OCI-LY7 (cell line): ENCODE measurements around the gene SMAD6. TPM values are rescaled to one million over a fixed set of nuclear protein-coding genes. Genes with fewer than 3 reads are reported as not detected.

Experiments used
- BruUV-seq: library from RNA; stranded (reverse); fragments of 400-500 nt; replicated peaks from 2 replicates; lab custom pipeline; 2021; lab: Mats Ljungman, UMichigan
- CTCF ChIA-PET: fragments of 300-600 bp; sonication (Branson Sonifier 250); formaldehyde crosslinking; loops from one replicate; lab custom pipeline; 2022; ENCODE audit warnings: antibody characterized with exemption; ENCODE audit not compliant: unreplicated experiment; lab: Charles Lee
- POLR2A ChIA-PET: fragments of 300-600 bp; sonication (Branson Sonifier 250); formaldehyde crosslinking; loops from one replicate; lab custom pipeline; 2022; ENCODE audit warnings: antibody characterized with exemption; lab: Charles Lee
- DNase-seq: peaks from one replicate; pipeline ENCODE4 v3.0.0-alpha.2; 2015; ENCODE audit warnings: low spot score
- H2AFZ ChIP-seq: fragments of 200-600 bp; sonication (generic), shearing (Covaris generic); 2 replicates; pipeline ENCODE4 v1.6.1; 2014; ENCODE audit warnings: mild to moderate bottlenecking, antibody characterized with exemption, low read length, moderate library complexity
- H3K27ac ChIP-seq: fragments of 200-600 bp; sonication (generic); 2 replicates; pipeline ENCODE4 v1.5.1; 2014; ENCODE audit warnings: mixed run types, low read depth, mild to moderate bottlenecking, moderate library complexity, low read length, inconsistent platforms; ENCODE audit not compliant: poor library complexity, severe bottlenecking
- H3K36me3 ChIP-seq: fragments of 200-600 bp; sonication (generic); 2 replicates; pipeline ENCODE4 v1.6.1; 2014; ENCODE audit warnings: mild to moderate bottlenecking, antibody characterized with exemption, low read length, moderate library complexity, mixed read lengths; ENCODE audit not compliant: insufficient read depth
- H3K4me1 ChIP-seq: fragments of 200-600 bp; sonication (generic); 2 replicates; pipeline ENCODE4 v1.5.1; 2014; ENCODE audit warnings: mild to moderate bottlenecking, low read length; ENCODE audit not compliant: insufficient read depth, poor library complexity, severe bottlenecking
- H3K4me2 ChIP-seq: fragments of 200-600 bp; sonication (generic); 2 replicates; pipeline ENCODE4 v1.6.1; 2014; ENCODE audit warnings: mild to moderate bottlenecking, low read length
- H3K4me3 ChIP-seq: fragments of 200-600 bp; sonication (generic); 2 replicates; pipeline ENCODE4 v1.5.1; 2014; ENCODE audit warnings: mild to moderate bottlenecking, low read depth, low read length; ENCODE audit not compliant: poor library complexity, severe bottlenecking
- H3K79me2 ChIP-seq: fragments of 200-600 bp; sonication (generic); 2 replicates; pipeline ENCODE4 v1.6.1; 2016; ENCODE audit warnings: low read depth, mild to moderate bottlenecking, low read length, moderate library complexity, mixed read lengths; ENCODE audit not compliant: insufficient read depth
- H3K9me2 ChIP-seq: fragments of 200-600 bp; sonication (generic); 2 replicates; pipeline ENCODE4 v1.6.1; 2016; ENCODE audit warnings: mild to moderate bottlenecking, low read length, mixed read lengths; ENCODE audit not compliant: insufficient read depth
- H3K9me3 ChIP-seq: fragments of 200-600 bp; sonication (generic); 2 replicates; pipeline ENCODE4 v1.6.1; 2014; ENCODE audit warnings: mild to moderate bottlenecking, mixed run types, low read length, mixed read lengths
- H4K20me1 ChIP-seq: fragments of 200-600 bp; sonication (generic); 2 replicates; pipeline ENCODE4 v1.6.1; 2014; ENCODE audit warnings: mild to moderate bottlenecking, antibody characterized with exemption, low read length, moderate library complexity, mixed read lengths; ENCODE audit not compliant: insufficient read depth
- CTCF ChIP-seq: fragments of 200-600 bp; sonication (generic); conservative IDR thresholded peaks from 2 replicates; pipeline ENCODE4 v1.5.1; 2014; ENCODE audit warnings: mild to moderate bottlenecking, antibody characterized with exemption, low read length, moderate library complexity, mixed read lengths
- EZH2phosphoT487 ChIP-seq: fragments of 200-600 bp; sonication (generic); IDR thresholded peaks from 2 replicates; pipeline ENCODE4 v1.6.1; 2018; ENCODE audit warnings: low read depth, borderline replicate concordance, mild to moderate bottlenecking, mixed run types, antibody characterized with exemption, low read length, moderate library complexity, mixed read lengths
- intact Hi-C: fragments of 100-400 bp; cut with micrococcal nuclease; formaldehyde crosslinking; loops from one replicate; pipeline ENCODE4 v1.10.0; 2022; ENCODE audit not compliant: unreplicated experiment
- total RNA-seq, 2 experiments: library from RNA; depleted of rRNA in 1 of 2; stranded (reverse); fragments of >200 nt in 1 of 2; shearing (Covaris generic) in 1 of 2; gene quantifications; 2 replicates each; pipeline ENCODE4 v1.2.3, GENCODE V29; 2014 to 2022

SMAD6 gene
- total RNA-seq, 2 experiments from 2014 or later = 14.6 to 16.1 TPM

GRCh38 chr15:66767240-66767659, 65.2 kb downstream of the SMAD6 start:
- no peak overlapping the region for H3K4me2 ChIP-seq
- H2AFZ ChIP-seq = no peak overlapping the region
- H3K36me3 ChIP-seq = no peaks in the 10 kb centered on the region; the same call in 1 of the 2 replicates
- no peaks in the 10 kb centered on the region for H3K79me2 ChIP-seq
- TF ChIP-seq EZH2phosphoT487 (no peak), CTCF (no peak)
- no peaks in the 10 kb centered on the region for H4K20me1 ChIP-seq
- CTCF ChIA-PET = interaction anchor here (1.1 kb wide), 1 partner anchor 9 kb away, joined by 3 read pairs; no protein-coding TSS in a partner anchor
- no peaks in the 10 kb centered on the region for H3K9me3 ChIP-seq
- no peaks in the 10 kb centered on the region for H3K9me2 ChIP-seq
- intact Hi-C loops = no loop called here
- POLR2A ChIA-PET = interaction anchor here (0.6 kb wide), 3 partner anchors 24 to 722 kb away, joined by 4 to 9 read pairs (median 4); no protein-coding TSS in a partner anchor
- H3K4me1 ChIP-seq = no peaks in the 10 kb centered on the region
- DNase-seq = no peak
- H3K27ac ChIP-seq = no peak overlapping the region
- no TSS peak for BruUV-seq
- no peak overlapping the region for H3K4me3 ChIP-seq

- DNase-seq = no peak
- TF ChIP-seq EZH2phosphoT487 = no peak
- no peak for TF ChIP-seq CTCF
- Histone ChIP-seq H3K9me3 (no peaks in the 10 kb centered on the region), H3K36me3 (no peaks in the 10 kb centered on the region; the same call in 1 of the 2 replicates), H3K4me2 (no peak overlapping the region), H2AFZ (no peak overlapping the region), H3K9me2 (no peaks in the 10 kb centered on the region), H3K4me3 (no peak overlapping the region), H3K27ac (no peak overlapping the region), H4K20me1 (no peaks in the 10 kb centered on the region), H3K4me1 (no peaks in the 10 kb centered on the region), H3K79me2 (no peaks in the 10 kb centered on the region)
- intact Hi-C loops = no loop called here
- ChIA-PET CTCF (no interaction called here), POLR2A (no interaction called here)
- BruUV-seq = no TSS peak
These were observed 67.0 kb downstream of the SMAD6 start for GRCh38 chr15:66768987-66769386.

- intact Hi-C loops = no loop called here
- Histone ChIP-seq H3K79me2 (no peaks in the 10 kb centered on the region), H3K4me3 (no peak overlapping the region), H3K4me2 (no peak overlapping the region), H3K36me3 (no peaks in the 10 kb centered on the region; the same call in 1 of the 2 replicates), H2AFZ (no peak overlapping the region), H3K27ac (no peak overlapping the region), H3K9me3 (no peaks in the 10 kb centered on the region), H3K9me2 (no peaks in the 10 kb centered on the region), H4K20me1 (no peaks in the 10 kb centered on the region), H3K4me1 (no peaks in the 10 kb centered on the region)
- ChIA-PET CTCF (no interaction called here), POLR2A (no interaction called here)
- BruUV-seq = no TSS peak
- TF ChIP-seq EZH2phosphoT487 (no peak), CTCF (no peak)
- no peak for DNase-seq
These were observed 68.7 kb downstream of the SMAD6 start for GRCh38 chr15:66770518-66771350.
